GM19397 (cell line): ENCODE measurements around the gene SPG7.

Experiments
- ATAC-seq: cut with Tn5 transposase; IDR thresholded peaks from one replicate; pipeline ENCODE4 v1.9.1; 2021; ENCODE audit warnings: mild to moderate bottlenecking, moderate library complexity; ENCODE audit not compliant: unreplicated experiment

Gene SPG7

DNA sequence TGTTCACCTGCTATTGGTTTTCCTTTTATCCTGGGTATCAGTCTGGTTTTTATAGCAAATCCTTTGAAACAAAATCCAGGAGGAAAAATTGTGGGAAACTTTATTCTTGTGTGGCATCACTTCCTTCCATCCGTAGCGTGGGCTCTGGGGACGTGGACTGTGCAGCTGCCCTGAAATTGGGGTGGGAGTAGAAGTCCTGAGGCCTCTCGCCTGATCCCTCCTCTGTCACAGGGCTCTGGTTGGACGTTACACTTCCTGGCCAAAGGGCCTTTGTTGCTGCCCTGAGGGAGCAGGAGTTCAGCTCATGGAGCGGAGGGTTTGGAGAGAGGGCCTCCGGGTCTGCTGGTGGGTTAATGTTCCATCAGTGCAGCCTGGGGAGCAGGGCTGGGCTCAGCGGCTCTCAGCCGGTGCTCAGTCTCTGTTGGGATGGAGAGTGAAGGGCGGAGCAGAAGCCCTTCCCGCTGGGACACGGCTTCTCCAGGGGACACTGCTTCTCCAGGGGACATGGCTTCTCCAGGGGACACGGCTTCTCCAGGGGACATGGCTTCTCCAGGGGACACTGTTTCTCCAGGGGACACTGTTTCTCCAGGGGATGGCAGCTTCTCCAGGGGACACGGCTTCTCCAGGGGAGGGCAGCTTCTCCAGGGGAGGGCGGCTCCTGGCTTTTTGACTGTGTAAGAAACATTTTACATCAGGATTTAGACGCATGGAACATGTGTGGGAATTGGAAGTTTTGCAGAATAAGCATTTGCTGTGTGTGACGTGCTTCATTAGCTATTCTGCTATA, 37.0 kb downstream of the SPG7 start:
- ATAC-seq: no peak

DNA sequence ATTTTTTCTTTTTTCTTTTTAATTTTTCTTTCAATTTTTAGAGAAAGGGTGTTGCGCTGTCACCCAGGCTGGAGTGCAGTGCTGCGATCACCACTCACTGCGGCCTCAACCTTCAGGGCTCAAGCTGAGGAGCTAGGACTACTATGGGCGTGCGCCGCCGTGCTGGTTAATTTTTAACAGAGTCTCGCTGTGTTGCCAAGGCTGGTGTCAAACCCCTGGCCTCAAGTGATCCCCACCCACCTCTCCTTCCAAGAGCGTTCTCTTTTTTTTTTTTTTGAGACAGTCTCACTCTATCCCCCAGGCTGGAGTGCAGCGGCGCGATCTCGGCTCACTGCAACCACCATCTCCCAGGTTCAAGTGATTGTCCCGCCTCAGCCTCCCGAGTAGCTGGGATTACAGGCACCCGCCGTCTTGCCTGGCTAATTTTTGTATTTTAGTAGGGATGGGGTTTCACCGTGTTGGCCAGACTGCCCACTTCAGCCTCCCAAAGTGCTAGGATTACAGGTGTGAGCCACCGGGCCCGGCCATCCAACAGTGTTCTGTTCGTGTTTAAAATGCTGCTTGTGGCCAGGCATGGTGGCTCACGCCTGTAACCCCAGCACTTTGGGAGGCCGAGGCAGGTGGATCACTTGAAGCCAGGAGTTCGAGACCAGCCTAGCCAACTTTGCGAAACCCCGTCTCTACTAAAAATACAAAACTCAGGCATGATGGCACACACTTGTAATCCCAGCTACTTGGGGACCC, 37.8 kb downstream of the SPG7 start:
- no peak for ATAC-seq

DNA sequence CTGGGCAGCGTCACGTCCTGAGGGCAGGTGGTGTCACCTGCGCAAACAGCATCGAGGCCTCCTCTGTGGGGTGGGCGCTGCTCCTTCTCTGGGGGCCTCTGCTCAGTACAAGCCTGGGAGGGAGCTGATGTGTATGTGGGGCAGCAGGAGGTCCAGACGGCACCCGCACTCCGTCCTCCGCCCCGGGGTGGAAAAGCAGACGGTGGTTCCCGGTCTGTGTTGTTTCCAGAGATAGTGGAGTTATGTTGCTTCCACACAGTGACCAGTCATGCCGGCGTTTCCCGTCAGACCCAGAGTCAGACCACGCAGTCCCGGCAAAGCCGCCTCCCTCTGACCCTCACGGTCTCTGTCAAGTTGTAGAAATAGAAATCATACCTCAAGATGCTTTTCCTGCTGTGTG, 38.6 kb downstream of the SPG7 start:
- ATAC-seq: no peak

DNA sequence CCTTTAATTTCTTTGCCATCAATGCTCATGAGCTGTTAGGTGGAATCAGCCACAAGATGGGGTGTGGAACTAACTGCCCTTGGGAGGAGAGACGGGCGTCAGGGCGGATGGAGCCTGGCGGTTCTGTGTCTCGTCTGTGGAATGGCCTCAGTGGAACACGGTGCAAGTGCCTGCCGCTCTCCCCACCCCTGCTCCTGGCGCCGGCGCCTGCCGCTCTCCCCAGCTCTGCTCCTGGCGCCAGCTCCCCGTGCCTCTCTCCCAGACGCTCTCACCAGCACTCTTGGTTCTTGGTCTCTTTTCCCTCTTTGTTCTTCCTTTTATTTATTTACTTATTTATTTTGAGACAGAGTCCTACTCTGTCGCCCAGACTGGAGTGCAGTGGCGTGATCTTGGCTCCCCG, 39.1 kb downstream of the SPG7 start:
- ATAC-seq: no peak

DNA sequence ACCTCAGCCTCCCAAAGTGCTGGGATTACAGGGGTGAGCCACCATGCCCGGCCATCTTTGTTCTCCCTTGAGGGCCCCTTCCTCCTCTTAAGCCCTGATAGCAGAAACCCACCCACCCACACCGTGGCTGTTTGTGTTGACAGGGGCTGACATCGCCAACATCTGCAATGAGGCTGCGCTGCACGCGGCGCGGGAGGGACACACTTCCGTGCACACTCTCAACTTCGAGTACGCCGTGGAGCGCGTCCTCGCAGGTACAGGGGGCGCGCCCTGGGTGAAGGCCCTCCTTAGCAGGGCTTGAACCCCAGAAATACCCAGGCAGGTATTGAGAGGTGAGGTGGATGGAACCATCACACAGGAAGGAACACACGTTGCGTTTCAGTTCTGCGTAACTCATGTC, 39.7 kb downstream of the SPG7 start:
- ATAC-seq: no peak

DNA sequence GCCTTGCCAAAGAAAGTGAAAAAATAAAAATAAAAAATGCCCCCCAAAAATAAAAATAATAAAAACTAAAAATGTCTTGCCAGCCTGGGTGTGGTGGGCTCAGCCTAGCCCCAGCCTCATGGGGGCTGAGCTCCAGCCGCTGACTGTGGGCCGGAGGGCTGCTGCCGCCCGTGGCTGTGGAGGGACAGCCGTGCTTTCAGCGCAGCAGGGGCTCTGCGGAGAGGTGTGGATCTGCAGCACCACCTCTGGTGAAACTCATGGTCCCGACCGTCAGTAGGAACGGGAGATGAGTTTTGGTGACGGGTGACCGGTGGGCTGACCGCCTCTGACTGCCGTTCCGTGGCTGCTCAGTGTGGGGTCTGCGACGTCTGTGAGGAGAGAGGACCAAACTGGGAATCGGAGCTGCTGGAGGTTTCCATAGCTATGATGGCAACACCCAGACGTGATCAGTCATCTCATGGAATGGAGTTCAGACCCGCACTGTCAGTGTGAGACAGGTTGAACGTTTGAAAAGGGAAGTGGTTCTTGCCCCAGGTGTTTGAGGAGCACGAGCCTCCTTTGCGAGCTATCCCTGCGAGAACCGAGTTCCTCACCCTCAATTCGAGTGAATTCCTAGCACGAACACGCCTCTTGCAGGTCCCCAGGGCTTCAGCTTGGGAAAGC, 40.3 kb downstream of the SPG7 start:
- no peak for ATAC-seq

DNA sequence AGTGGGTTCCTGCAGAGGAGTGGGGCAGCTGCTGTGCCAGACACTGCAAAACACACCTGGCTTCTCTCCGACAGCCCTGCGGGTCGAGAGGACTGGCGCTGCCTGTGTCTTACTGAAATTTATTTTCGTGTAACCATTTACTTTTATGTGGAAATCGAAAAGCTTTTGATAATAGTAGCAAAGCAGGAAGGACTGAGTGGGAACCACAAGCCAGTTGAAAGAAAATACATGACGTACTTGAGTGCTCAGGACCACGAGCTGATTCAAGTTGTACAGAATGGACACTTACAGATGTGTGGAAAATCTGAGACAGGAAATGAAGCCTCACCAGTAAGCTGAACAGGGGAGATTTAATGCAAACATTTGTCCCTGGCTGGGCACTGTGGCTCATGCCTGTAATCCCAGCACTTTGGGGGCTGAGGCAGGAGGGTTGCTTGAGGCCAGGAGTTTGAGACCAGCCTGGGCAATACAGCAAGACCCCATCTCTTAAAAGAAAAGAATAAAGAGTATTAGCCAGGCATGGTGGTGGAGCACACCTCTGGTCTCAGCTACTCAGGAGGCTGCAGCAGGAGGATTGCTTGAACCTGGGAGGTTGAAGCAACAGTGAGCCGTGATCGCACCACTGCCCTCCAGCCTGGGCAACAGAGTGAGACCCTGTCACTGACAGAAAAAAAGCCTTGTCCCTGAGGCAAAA, 41.0 kb downstream of the SPG7 start:
- no peak for ATAC-seq

DNA sequence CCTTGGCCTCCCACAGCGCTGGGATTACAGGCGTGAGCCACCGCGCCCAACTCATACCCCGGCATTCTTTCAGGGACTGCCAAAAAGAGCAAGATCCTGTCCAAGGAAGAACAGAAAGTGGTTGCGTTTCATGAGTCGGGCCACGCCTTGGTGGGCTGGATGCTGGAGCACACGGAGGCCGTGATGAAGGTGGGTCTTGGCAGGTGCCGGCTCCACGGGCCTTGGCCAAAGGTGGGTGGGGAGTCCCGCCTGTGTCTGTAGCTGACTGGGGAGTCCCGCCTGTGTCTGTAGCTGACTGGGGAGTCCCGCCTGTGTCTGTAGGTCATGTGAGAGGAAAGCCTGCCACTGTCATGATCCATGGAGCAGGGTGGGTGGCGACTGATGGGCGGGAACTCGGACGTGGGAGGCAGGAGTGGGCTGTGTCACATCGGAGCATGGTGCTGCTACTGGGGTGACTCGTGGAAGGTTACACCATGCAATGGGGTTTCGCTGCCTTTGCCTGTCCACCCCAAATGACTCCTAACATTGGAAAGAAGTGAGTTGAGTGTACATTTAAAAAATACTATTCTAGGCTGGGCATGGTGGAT, 42.3 kb downstream of the SPG7 start:
- ATAC-seq: no peak

DNA sequence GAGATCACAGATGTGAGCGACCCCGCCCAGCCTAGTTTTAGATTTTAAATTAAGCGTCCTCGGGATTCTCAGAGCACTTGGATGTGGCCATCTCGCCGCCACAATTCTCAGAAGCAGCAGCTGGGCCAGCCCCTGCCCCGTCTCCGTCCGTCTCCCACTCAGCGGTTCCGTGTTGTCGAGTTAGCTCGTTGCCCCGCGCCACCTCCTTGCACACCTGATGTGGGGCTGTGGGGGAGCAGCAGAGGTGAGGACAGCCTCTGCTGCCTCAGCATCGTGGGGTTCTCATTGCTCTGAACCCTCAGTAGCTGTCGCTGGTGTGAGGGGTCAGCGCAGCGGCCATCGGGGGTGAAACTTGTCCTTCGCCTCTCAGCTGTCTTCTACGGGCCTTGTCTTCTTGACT, 44.1 kb downstream of the SPG7 start:
- no peak for ATAC-seq

DNA sequence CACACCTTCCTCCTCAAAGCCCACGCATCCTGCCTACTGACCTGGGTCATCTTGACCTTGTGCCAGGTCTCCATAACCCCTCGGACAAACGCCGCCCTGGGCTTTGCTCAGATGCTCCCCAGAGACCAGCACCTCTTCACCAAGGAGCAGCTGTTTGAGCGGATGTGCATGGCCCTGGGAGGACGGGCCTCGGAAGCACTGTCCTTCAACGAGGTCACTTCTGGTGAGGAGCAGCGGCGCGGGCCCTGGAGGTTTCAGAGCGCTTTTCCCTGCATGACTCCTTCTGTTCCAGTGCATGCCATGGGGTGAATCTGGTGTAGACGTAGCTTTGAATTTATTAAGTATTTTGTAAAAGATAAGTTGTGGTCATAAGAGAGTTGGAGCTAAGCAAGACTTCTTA, 44.7 kb downstream of the SPG7 start:
- no peak for ATAC-seq

DNA sequence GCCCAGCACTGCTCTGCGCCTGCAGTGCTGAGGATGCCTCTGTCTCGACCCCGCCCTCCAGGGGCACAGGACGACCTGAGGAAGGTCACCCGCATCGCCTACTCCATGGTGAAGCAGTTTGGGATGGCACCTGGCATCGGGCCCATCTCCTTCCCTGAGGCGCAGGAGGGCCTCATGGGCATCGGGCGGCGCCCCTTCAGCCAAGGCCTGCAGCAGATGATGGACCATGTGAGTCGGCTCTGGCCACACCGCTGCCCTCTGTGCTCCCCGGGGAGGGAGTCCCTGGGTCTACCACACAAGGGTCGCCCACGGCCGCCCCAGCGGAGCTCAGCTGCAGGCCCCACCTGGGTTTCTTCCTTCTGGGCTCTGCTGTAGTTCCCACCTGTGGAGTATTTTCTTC, 45.5 kb downstream of the SPG7 start:
- ATAC-seq: no peak

DNA sequence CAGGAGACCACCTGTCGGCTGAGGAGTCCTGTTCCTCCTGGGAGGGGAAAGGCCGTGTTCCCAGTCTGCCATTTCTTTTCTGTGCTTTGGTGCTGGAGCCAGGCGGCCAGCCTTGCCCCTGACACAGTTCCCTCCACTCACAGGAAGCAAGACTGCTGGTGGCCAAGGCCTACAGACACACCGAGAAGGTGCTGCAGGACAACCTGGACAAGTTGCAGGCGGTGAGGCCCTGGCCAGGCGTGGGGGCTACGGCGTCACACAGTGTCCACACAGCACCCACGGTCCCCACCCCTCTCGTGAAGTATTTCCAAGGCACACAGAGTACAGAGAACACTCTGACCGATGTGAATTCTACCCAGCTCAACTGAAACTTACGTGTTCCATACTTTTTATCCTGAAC, 46.1 kb downstream of the SPG7 start:
- no peak for ATAC-seq

DNA sequence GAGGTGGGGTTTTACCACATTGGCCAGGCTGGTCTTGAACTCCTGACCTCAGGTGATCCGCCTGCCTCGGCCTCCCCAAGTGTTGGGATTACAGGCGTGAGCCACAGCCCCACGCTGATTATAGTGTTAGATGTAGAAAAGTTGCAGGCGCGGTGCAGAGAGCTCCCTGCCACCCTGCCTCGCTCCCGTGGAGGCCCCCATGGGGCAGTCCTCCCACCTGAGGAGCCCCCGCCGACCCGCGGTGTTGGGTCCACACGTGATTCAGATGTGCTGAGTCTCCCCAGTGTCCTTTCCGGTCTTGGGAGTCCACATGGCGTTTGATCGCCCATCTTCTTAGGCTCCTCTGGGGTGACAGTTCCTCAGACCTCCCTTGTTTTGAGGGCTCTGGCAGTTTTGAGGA, 47.1 kb downstream of the SPG7 start:
- ATAC-seq: no peak

DNA sequence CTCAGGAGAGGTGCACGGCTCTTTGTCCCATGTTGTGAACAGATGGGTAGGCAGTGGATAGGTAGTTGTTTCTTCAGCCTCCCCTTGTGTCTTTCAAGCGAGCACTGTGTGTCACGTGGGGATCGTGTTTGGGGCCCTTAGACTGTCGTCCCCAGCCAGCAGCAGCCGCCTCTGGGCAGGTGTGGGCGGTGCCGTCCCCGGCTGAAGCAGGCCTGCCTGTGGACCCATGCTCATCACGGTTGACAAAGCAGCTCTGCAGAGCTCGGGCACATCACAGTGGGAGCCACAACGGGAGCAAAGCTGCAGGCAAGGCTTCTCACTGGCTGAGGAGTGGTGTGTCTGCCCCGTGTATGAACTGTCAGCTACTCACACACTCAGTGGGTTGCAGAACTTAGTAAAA, 47.6 kb downstream of the SPG7 start:
- ATAC-seq: no peak

DNA sequence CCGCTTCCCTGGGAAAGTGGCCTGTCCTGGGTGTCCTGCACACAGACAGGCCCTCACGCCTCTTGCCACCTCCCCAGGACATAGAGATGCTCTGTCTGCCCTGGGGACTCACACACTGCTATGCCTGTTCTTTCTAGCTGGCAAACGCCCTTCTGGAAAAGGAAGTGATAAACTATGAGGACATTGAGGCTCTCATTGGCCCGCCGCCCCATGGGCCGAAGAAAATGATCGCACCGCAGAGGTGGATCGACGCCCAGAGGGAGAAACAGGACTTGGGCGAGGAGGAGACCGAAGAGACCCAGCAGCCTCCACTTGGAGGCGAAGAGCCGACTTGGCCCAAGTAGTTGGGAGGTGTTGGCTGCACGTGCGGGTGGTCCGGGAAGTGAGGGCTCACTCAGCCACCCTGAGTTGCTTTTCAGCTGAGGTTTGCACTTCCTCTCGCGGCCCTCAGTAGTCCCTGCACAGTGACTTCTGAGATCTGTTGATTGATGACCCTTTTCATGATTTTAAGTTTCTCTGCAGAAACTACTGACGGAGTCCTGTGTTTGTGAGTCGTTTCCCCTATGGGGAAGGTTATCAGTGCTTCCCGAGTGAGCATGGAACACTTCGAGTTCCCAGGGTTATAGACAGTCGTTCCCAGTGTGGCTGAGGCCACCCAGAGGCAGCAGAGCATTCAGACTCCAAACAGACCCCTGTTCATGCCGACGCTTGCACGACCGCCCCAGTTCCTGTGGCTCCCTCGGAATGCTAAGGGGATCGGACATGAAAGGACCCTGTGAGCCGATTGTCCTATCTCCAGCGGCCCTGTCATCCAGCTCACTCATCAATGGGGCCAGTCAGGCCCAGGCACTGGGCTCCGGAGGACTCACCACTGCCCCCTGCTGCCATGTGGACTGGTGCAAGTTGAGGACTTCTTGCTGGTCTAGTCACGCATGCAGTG, 48.8 kb downstream of the SPG7 start:
- no peak for ATAC-seq

DNA sequence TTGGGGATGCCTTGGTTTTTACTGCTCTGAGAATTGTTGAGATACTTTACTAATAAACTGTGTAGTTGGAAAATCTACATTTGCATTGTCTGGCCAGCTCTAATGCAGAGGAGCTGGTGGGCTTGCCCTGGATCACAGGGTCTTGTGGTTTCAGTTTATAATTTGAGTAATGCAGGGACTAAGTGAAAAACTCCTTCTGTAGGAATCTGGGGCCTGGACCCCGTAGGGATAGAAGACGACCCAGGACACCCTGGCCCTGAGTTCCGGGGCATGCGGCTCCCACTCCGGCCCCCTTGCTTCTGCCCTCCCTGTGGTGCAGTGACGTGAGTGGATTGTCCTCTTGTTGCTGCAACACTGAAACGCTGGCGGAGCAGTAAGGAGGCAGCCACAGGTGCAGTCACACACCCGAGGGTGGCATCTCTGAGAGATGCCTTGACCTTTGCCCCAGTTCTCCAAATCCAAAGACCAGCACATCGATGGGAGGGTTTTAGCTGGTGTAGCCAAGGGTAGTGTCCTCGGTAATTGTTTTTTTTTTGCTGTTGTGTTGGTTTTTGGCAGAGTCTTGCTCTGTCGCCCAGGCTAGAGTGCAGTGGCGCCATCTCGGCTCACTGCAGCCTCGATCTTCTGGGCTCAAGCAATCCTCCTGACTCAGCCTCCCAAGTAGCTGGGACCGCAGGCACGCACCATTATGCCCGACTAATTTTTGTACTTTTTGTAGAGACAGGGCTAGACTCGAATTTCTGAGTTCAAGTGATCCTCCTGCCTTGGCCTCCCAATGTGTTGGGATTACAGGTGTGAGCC, 49.7 kb downstream of the SPG7 start:
- no peak for ATAC-seq

DNA sequence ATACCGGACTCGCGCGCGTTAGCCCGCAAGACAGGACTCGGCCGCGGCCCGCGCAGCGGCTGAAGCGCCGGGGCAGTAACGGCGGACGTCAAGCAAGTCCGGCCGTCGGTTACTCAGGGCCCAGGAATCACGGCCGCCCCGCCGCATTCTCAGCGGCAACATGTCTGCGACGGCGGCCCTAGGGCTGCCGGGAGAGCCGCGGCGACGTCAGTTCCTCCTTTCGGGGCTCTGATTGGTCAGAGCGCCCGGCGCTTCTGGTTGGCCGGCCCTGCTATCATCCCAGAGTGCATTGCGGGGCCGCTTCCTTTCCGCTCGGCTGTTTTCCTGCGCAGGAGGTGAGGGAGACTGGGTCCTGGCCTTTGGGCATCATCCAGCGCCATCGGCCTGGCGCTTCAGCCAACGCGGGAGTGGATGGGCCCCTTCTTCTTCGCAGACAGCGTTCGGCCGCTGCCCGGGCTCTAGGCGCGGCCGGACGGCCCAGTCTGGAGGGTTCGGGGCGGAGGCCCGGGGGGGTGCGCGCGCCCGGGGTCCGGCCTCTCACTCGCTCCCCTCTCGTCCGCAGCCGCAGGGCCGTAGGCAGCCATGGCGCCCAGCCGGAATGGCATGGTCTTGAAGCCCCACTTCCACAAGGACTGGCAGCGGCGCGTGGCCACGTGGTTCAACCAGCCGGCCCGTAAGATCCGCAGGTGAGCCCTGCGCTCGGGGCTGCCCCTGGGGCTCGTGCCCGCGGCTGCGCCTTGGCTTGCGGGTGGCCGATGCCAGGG, 52.4 kb downstream of the SPG7 start, which contains the start of gene RPL13:
TSS of gene RPL13 (plus strand) at position 305 of the 764 bp plus-strand sequence. CDS start at position 583, 278 bp downstream.
- ATAC-seq: peak; percentile 82
